Endothelial cell of umbilical vein (primary cell): ENCODE results near the gene RANBP3L. TPM values are rescaled to one million over a fixed set of nuclear protein-coding genes. Genes with fewer than 3 reads are reported as not detected.

Experiments used
- BruUV-seq: library from RNA; stranded (reverse); fragments of 400-500 nt; replicated peaks from 2 replicates; lab custom pipeline; 2021; lab: Mats Ljungman, UMichigan
- CTCF ChIA-PET: fragments of 300-600, 350-600 bp; sonication (Branson Sonifier 250); formaldehyde crosslinking; loops from one replicate; lab custom pipeline; 2021; ENCODE audit warnings: antibody characterized with exemption, inconsistent platforms; lab: Charles Lee
- POLR2A ChIA-PET: fragments of 300-600, 350-600 bp; sonication (Branson Sonifier 250); formaldehyde crosslinking; loops from one replicate; lab custom pipeline; 2021; ENCODE audit warnings: antibody characterized with exemption, inconsistent platforms; lab: Charles Lee
- DNase-seq: peaks from one replicate; pipeline ENCODE4 v3.0.0-alpha.2; 2011; ENCODE audit warnings: low read depth, low spot score
- FAIRE-seq: peaks from 2 replicates; lab custom pipeline; 2011; peaks lifted over from hg19 to GRCh38; lab: Jason Lieb, UNC
- H2AFZ ChIP-seq: 2 replicates; pipeline ENCODE4 v1.6.0; 2012; ENCODE audit warnings: low read depth, low read length, control low read depth, inconsistent platforms
- H3K27ac ChIP-seq: 2 replicates; pipeline ENCODE4 v1.5.1; 2011; ENCODE audit warnings: low read depth, mild to moderate bottlenecking, control low read depth, low read length, moderate library complexity; ENCODE audit not compliant: insufficient read depth
- H3K27me3 ChIP-seq, 2 experiments: 2 replicates each; pipeline versions ENCODE4 v1.6.0 to v1.6.1; 2011; ENCODE audit warnings: low read length in 2 of 2, mixed read lengths in 1 of 2; ENCODE audit not compliant: control insufficient read depth in 2 of 2, insufficient read depth in 2 of 2
- H3K36me3 ChIP-seq, 2 experiments: 2 replicates in 1 of 2; 3 replicates in 1 of 2; pipeline ENCODE4 v1.5.1; 2011; ENCODE audit warnings: low read length in 2 of 2, mild to moderate bottlenecking in 1 of 2, moderate library complexity in 1 of 2; ENCODE audit not compliant: control insufficient read depth in 2 of 2, insufficient read depth in 2 of 2; ENCODE audit errors: extremely low read depth in 1 of 2
- H3K4me1 ChIP-seq: 3 replicates; pipeline ENCODE4 v1.5.1; 2011; ENCODE audit warnings: mild to moderate bottlenecking, low read length; ENCODE audit not compliant: control insufficient read depth, insufficient read depth; ENCODE audit errors: extremely low read depth
- H3K4me2 ChIP-seq: 2 replicates; pipeline ENCODE4 v1.6.1; 2011; ENCODE audit warnings: low read length, control low read depth, mixed read lengths; ENCODE audit not compliant: insufficient read depth
- H3K4me3 ChIP-seq, 3 experiments: fragments of 200-600 bp in 1 of 3; sonication (generic), shearing (Covaris generic) in 1 of 3; replicated peaks in 1 of 3; 2 replicates each; pipeline ENCODE4 v1.5.1; 2011 to 2016; ENCODE audit warnings: control low read depth in 3 of 3, low read length in 3 of 3, mild to moderate bottlenecking in 2 of 3, inconsistent platforms in 1 of 3, low read depth in 1 of 3, moderate library complexity in 1 of 3; ENCODE audit not compliant: insufficient read depth in 1 of 3
- H3K79me2 ChIP-seq: 2 replicates; pipeline ENCODE4 v1.6.0; 2012; ENCODE audit warnings: low read length, inconsistent platforms; ENCODE audit not compliant: control insufficient read depth, insufficient read depth
- H3K9ac ChIP-seq: replicated peaks from 2 replicates; pipeline ENCODE3; 2011; ENCODE audit warnings: low read length, control low read depth; ENCODE audit not compliant: insufficient read depth; ENCODE audit errors: extremely low read depth
- H3K9me1 ChIP-seq: replicated peaks from 3 replicates; pipeline ENCODE4 v1.6.0; 2011; ENCODE audit warnings: mild to moderate bottlenecking, low read length; ENCODE audit not compliant: control insufficient read depth, insufficient read depth; ENCODE audit errors: extremely low read depth
- H3K9me3 ChIP-seq: replicated peaks from 2 replicates; pipeline ENCODE4 v1.5.1; 2012; ENCODE audit warnings: low read length, inconsistent platforms; ENCODE audit not compliant: control insufficient read depth, insufficient read depth
- H4K20me1 ChIP-seq: replicated peaks from 2 replicates; pipeline ENCODE3; 2011; ENCODE audit warnings: mild to moderate bottlenecking, low read length; ENCODE audit not compliant: control insufficient read depth, insufficient read depth; ENCODE audit errors: extremely low read depth
- CTCF ChIP-seq, 2 donors: IDR thresholded peaks; 1 replicate in 1 of 2; 2 replicates in 1 of 2; pipeline ENCODE4 v1.5.1; 2011; ENCODE audit warnings: low read length in 2 of 2, mild to moderate bottlenecking in 2 of 2, moderate library complexity in 2 of 2, control low read depth in 1 of 2, inconsistent platforms in 1 of 2, low read depth in 1 of 2; ENCODE audit not compliant: insufficient read depth in 1 of 2; ENCODE audit errors: extremely low read depth in 1 of 2
- EZH2 ChIP-seq: IDR thresholded peaks from 2 replicates; pipeline ENCODE4 v1.6.1; 2012; ENCODE audit warnings: borderline replicate concordance, low read depth, mild to moderate bottlenecking, moderate library complexity, low read length, inconsistent platforms; ENCODE audit not compliant: severe bottlenecking
- FOS ChIP-seq: IDR thresholded peaks from 2 replicates; pipeline ENCODE4 v1.6.1; 2011; ENCODE audit warnings: mild to moderate bottlenecking, low read length, moderate library complexity, borderline replicate concordance; ENCODE audit not compliant: insufficient read depth
- GATA2 ChIP-seq: IDR thresholded peaks from 2 replicates; pipeline ENCODE4 v1.7.0; 2011; ENCODE audit warnings: low read depth, mild to moderate bottlenecking, moderate library complexity, mixed read lengths, low read length; ENCODE audit not compliant: insufficient read length, insufficient read depth
- JUN ChIP-seq: IDR thresholded peaks from 2 replicates; pipeline ENCODE4 v1.6.1; 2011; ENCODE audit warnings: borderline replicate concordance, low read depth; ENCODE audit not compliant: insufficient read length, insufficient read depth
- MAX ChIP-seq: IDR thresholded peaks from 2 replicates; pipeline ENCODE4 v1.6.1; 2011; ENCODE audit not compliant: insufficient read depth, insufficient read length
- MYC ChIP-seq: IDR thresholded peaks from one replicate; pipeline ENCODE4 v1.6.1; 2011; ENCODE audit warnings: mild to moderate bottlenecking, low read depth, low read length
- POLR2A ChIP-seq: IDR thresholded peaks from 2 replicates; pipeline ENCODE4 v1.6.1; 2012; ENCODE audit warnings: low read depth, mild to moderate bottlenecking, control low read depth, low read length
- POLR2AphosphoS5 ChIP-seq: IDR thresholded peaks from 2 replicates; pipeline ENCODE4 v1.6.1; 2012; ENCODE audit warnings: low read depth, mild to moderate bottlenecking, control low read depth, low read length, moderate library complexity; ENCODE audit not compliant: insufficient read depth
- dilution Hi-C: fragments of 300-500 bp; cut with MboI; formaldehyde crosslinking; loops from one replicate; pipeline ENCODE4 v1.15.0; 2019; ENCODE audit warnings: low sequenced_read_pairs; ENCODE audit not compliant: extremely low pct_ligation_motif_present
- intact Hi-C: fragments of 100-400 bp; cut with micrococcal nuclease; formaldehyde crosslinking; loops from one replicate; pipeline ENCODE4 v1.10.0; 2022
- polyA plus RNA-seq, 4 experiments: library from polyadenylated mRNA; depleted of rRNA in 3 of 4; stranded (reverse) in 3 of 4; unstranded in 1 of 4; fragments of >200 nt; gene quantifications; 2 replicates each; pipeline versions ENCODE4 v1.2.1 to v1.2.3, GENCODE V29; 2011 to 2012; ENCODE audit warnings: missing spikeins in 1 of 4
- total RNA-seq: library from RNA; stranded (reverse); gene quantifications from 2 replicates; pipeline ENCODE4 v1.2.3, GENCODE V29; 2021

The RANBP3L gene
- total and polyA plus RNA-seq, 2 donors (not counting 3 experiments of a cell fraction or from before 2014, with no cell fraction given), result not detected

GRCh38 chr5:36241631-36242533 is 59.8 kb downstream of the RANBP3L start, which contains the start of gene NADK2:
Gene NADK2, minus strand, starts transcription at chr5:36241925. Its CDS starts 127 bp downstream, at chr5:36241798.
- no TSS peak for BruUV-seq
- Histone ChIP-seq H3K9ac (peak within 1 kb of the TSS; percentile 74), H3K36me3 (no peaks in the 10 kb centered on the region), H3K4me2 (peak within 1 kb of the TSS; percentile 56), H3K9me3 (no peaks in the 10 kb centered on the region), H3K9me1 (no peaks in the 10 kb centered on the region), H3K79me2 (peaks cover 10% of the 10 kb centered on the region), H2AFZ (peak within 1 kb of the TSS; percentile 85), H3K4me1 (peaks cover 16% of the 10 kb centered on the region), H3K27ac (peak within 1 kb of the TSS; percentile 71), H3K4me3 (peak within 1 kb of the TSS; percentile 46 to 59 (median 49)), H4K20me1 (no peaks in the 10 kb centered on the region), H3K27me3 (no peaks in the 10 kb centered on the region)
- ChIA-PET POLR2A (interaction anchor here (0.6 to 1.2 kb wide), 2 partner anchors 91 to 336 kb away, joined by 4 to 6 read pairs; no protein-coding TSS in a partner anchor), CTCF (interaction anchor here (0.8 to 3.5 kb wide), 27 partner anchors 8 to 635 kb away, joined by 3 to 44 read pairs (median 5); partner anchors contain the start of genes LMBRD2, NIPBL, RANBP3L and SKP2)
- peak; percentile 98 for DNase-seq
- FAIRE-seq, result peak; percentile 87
- peak; percentile 33 for TF ChIP-seq EZH2
- no peak for TF ChIP-seq JUN
- TF ChIP-seq GATA2, result no peak
- TF ChIP-seq FOS, result peak; percentile 17
- TF ChIP-seq POLR2AphosphoS5, result peak; percentile 65
- peak; percentile 58 to 79 for TF ChIP-seq CTCF (IDR thresholded peaks at IDR 0.05; ENCODE audit: extremely low read depth in 1 of 2, insufficient read depth in 1 of 2, low read depth in 1 of 2, low read length in 2 of 2)
- TF ChIP-seq MAX, result peak; percentile 89
- peak; percentile 83 for TF ChIP-seq POLR2A
- no peak for TF ChIP-seq MYC
- intact Hi-C loops, result loop anchor here (1.0 to 10.0 kb wide), 6 partner anchors 33 to 635 kb away; partner anchors contain the start of genes NIPBL and SKP2
- dilution Hi-C loops, result no loop called here
